Measurements from ENCODE around the gene PTPN2.

Gene PTPN2

DNA sequence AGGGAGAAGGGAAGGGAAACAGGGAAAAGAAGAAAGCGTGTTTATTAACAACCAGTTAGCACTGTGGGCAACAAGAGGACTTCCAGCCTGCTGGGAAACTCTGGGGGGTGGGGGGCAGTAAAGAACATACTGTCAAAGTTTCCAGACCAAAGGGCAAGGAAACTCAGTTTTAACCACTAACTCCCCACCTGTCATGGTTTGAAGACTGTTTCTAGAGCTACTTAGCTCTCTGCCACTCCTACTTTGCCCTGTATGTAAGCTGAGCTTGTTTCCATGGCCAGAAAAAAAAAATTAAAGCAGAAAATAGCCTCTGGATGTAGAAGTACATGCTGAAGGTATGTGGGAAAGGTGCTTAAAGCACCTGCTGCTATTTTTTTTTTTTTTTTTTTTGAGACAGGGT lies 11.0 kb upstream of the PTPN2 start:
- TF ChIP-seq, protein P1, sequence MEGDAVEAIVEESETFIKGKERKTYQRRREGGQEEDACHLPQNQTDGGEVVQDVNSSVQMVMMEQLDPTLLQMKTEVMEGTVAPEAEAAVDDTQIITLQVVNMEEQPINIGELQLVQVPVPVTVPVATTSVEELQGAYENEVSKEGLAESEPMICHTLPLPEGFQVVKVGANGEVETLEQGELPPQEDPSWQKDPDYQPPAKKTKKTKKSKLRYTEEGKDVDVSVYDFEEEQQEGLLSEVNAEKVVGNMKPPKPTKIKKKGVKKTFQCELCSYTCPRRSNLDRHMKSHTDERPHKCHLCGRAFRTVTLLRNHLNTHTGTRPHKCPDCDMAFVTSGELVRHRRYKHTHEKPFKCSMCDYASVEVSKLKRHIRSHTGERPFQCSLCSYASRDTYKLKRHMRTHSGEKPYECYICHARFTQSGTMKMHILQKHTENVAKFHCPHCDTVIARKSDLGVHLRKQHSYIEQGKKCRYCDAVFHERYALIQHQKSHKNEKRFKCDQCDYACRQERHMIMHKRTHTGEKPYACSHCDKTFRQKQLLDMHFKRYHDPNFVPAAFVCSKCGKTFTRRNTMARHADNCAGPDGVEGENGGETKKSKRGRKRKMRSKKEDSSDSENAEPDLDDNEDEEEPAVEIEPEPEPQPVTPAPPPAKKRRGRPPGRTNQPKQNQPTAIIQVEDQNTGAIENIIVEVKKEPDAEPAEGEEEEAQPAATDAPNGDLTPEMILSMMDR (IDR thresholded peaks at IDR 0.05; ENCODE audit: insufficient read depth, low read length, poor library complexity, severe bottlenecking): no peak
- no peak for TF ChIP-seq EZH2phosphoT487 (conservative IDR thresholded peaks at IDR 0.05; ENCODE audit: low read length)
- no peak overlapping the region for H3K9ac ChIP-seq (ENCODE audit: low read length)
- no peaks in the 10 kb centered on the region for H3K27me3 ChIP-seq (ENCODE audit: low read length)
- H3K27ac ChIP-seq (ENCODE audit: low read depth, low read length): no peak overlapping the region
- H3K4me3 ChIP-seq (ENCODE audit: insufficient read depth, low read length, poor library complexity, severe bottlenecking): no peak overlapping the region
- no peaks in the 10 kb centered on the region for H3K9me3 ChIP-seq (ENCODE audit: insufficient read depth, low read length)
- H4K20me1 ChIP-seq (ENCODE audit: low read depth, low read length): no peaks in the 10 kb centered on the region
- no peaks in the 10 kb centered on the region for H3F3A ChIP-seq (ENCODE audit: insufficient read depth)
- no peaks in the 10 kb centered on the region for H3K79me2 ChIP-seq (ENCODE audit: insufficient read depth, low read length)
- no peak overlapping the region for H3K4me2 ChIP-seq (ENCODE audit: low read depth, low read length, poor library complexity, severe bottlenecking)
- no peaks in the 10 kb centered on the region for H3K36me3 ChIP-seq (ENCODE audit: low read length)
- H2AFZ ChIP-seq (ENCODE audit: low read depth, low read length, severe bottlenecking): no peak overlapping the region
- H3K9me2 ChIP-seq (replicated peaks; ENCODE audit: insufficient read depth, low read length): no peaks in the 10 kb centered on the region

DNA sequence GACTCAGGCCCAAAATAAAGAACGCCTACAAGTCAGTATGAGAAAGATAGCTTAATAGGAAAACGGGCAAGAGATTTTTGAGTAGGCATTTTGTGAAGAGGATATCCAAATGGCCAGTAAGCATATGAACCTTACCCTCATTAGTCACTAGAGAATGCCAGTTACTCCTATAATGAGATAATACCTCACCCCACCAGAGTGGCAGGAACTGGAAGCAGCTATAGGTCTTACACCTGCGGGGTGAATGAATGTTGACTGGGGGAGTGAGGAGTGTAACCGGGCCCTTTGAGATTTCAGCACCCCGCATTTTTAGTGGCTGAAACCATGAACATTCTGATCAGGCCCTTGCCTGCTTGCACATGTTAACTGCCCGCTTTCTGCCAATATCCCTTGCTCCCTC lies 7.5 kb upstream of the PTPN2 start:
- Histone ChIP-seq H3K9ac (ENCODE audit: low read length) (no peak overlapping the region), H3K36me3 (ENCODE audit: low read length) (no peaks in the 10 kb centered on the region), H3K79me2 (ENCODE audit: insufficient read depth, low read length) (no peaks in the 10 kb centered on the region), H3K4me3 (ENCODE audit: insufficient read depth, low read length, poor library complexity, severe bottlenecking) (no peak overlapping the region), H3K27me3 (ENCODE audit: low read length) (no peaks in the 10 kb centered on the region), H2AFZ (ENCODE audit: low read depth, low read length, severe bottlenecking) (no peak overlapping the region), H3K9me2 (replicated peaks; ENCODE audit: insufficient read depth, low read length) (no peaks in the 10 kb centered on the region), H4K20me1 (ENCODE audit: low read depth, low read length) (no peaks in the 10 kb centered on the region), H3K4me2 (ENCODE audit: low read depth, low read length, poor library complexity, severe bottlenecking) (no peak overlapping the region), H3K27ac (ENCODE audit: low read depth, low read length) (no peak overlapping the region), H3F3A (ENCODE audit: insufficient read depth) (no peaks in the 10 kb centered on the region), H3K9me3 (ENCODE audit: insufficient read depth, low read length) (no peaks in the 10 kb centered on the region)
- no peak for TF ChIP-seq EZH2phosphoT487 (conservative IDR thresholded peaks at IDR 0.05; ENCODE audit: low read length)
- TF ChIP-seq, protein P1 (IDR thresholded peaks at IDR 0.05; ENCODE audit: insufficient read depth, low read length, poor library complexity, severe bottlenecking): no peak

DNA sequence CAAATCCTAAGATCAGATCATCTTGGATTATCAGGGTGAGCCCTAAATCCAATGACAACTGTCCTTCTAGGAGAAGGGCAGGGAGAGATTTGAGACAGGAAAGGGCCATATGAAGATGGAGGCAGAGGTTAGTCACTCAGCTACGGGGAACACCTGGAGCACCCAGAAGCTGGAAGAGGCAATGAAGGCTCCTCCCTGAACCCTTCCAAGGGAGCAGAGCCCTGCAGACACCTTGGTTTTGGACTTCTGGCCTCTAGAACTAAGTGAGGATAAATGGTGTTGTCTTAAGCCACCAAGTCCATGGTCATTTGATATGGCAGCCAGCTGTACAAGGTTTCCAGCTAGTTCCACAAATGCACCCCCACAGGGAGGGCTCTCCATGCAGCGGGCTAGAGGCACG lies 6.9 kb upstream of the PTPN2 start:
- Histone ChIP-seq H3K36me3 (ENCODE audit: low read length) (no peaks in the 10 kb centered on the region), H3K4me3 (ENCODE audit: insufficient read depth, low read length, poor library complexity, severe bottlenecking) (no peak overlapping the region), H3K79me2 (ENCODE audit: insufficient read depth, low read length) (no peaks in the 10 kb centered on the region), H3K27me3 (ENCODE audit: low read length) (no peaks in the 10 kb centered on the region), H3K9me3 (ENCODE audit: insufficient read depth, low read length) (no peaks in the 10 kb centered on the region), H3K9ac (ENCODE audit: low read length) (no peak overlapping the region), H2AFZ (ENCODE audit: low read depth, low read length, severe bottlenecking) (no peak overlapping the region), H4K20me1 (ENCODE audit: low read depth, low read length) (no peaks in the 10 kb centered on the region), H3K9me2 (replicated peaks; ENCODE audit: insufficient read depth, low read length) (no peaks in the 10 kb centered on the region), H3K4me2 (ENCODE audit: low read depth, low read length, poor library complexity, severe bottlenecking) (no peak overlapping the region), H3K27ac (ENCODE audit: low read depth, low read length) (no peak overlapping the region), H3F3A (ENCODE audit: insufficient read depth) (no peaks in the 10 kb centered on the region)
- TF ChIP-seq, protein P1 (IDR thresholded peaks at IDR 0.05; ENCODE audit: insufficient read depth, low read length, poor library complexity, severe bottlenecking): no peak
- no peak for TF ChIP-seq EZH2phosphoT487 (conservative IDR thresholded peaks at IDR 0.05; ENCODE audit: low read length)

Measured in SU-DHL-6 (cell line).